ENCODE results near the gene MORC1. TPM values are rescaled to one million over a fixed set of nuclear protein-coding genes. Genes with fewer than 3 reads are reported as not detected.

Gene MORC1
- polyA plus RNA-seq, 10 donors = 0.08 TPM; not detected in 9

DNA sequence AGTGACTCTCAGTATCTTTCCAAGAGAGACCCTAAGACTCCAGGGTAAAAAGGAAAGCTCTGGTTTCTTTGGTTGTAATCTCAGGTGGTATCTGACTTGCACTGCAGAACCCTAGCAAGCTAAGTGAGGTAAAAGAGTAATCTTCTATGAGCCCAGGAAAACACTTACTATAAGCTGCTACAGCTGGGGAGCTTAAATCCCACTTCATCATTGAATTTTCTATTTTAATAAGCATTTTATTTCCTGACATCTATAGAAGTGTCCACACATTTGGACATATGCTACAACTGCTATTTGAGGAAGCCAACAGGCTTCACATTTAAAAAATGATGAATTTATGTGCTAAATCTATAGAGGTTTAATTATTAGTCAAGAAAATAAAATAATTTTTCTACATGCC lies 91.1 kb downstream of the MORC1 start:
- DNase-seq = no peak

- DNase-seq = no peak
These were observed 92.0 kb downstream of the MORC1 start for GRCh38 chr3:109025896-109026295.

DNA sequence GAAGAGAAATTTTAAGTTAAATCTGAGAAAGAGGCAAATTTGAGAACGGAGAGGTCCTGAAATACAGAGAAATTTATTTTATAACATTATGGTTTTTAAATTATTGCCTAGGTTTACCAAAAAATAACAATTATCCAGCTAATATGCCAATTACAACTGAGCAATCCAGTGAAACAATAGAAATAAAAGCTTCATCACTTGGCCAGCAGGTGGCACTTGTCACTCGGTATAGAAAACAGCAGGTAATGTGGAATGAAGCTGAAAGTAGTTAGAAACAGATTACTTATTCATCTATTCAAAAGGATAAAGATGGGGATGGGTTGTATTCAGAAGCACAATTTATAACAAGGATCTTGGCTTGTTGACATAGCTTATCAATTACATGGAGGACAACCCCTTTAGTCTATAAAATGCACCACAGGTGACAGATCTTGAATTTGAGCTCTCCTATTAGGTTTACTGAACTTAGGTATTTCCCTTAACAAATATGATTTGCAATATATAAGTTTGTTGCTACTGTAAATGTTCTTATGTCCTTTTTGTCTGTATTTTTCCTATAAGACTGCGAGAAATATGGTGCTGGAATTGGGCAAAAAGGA lies 94.2 kb downstream of the MORC1 start:
- DNase-seq = peak; percentile 27 to 51 (median 40)

DNA sequence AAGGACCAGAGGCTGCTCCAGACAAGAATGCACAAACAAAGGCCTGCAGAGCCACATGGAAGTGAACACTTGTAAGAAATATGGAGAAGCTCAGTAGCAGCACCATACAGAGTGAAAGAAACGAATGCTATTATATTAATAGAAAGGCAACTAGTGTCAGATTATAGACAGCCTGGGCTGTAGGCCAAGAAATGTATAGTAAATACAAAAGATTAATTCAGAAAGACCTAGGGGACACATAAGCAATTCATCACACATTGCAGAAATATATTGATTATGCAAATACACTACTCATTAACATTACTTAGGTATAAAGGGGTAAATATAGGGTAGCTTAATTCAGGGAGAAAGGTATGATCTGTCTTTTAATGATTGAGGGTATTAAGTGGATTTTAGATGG lies 94.8 kb downstream of the MORC1 start:
- DNase-seq = no peak

- no peak for DNase-seq
These were observed 96.4 kb downstream of the MORC1 start for GRCh38 chr3:109021556-109021955.

GRCh38 chr3:109018828-109019227 lies 99.1 kb downstream of the MORC1 start:
- no peak for DNase-seq

DNA sequence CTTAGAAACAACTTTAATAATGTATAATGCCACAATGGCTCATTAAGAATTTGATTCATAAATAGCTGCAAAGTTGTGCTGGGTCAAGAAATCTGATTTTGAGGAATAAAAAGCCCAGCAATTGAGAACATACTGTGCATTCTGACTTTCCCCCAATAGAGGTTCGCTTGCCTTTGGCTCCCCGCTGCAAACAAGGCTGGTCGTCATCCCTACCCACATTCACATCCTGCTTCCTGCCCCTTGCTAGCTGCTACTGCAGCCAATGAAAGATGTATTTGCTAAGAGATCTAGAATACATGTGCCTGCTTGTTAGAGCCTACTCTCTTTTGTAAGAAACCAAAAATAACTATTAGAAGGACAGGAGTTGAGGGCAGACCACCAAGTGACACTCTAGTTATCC lies 112.5 kb downstream of the MORC1 start:
- no peak for DNase-seq

- DNase-seq = no peak
These were observed 119.5 kb downstream of the MORC1 start for GRCh38 chr3:108998436-108998835.

GRCh38 chr3:108985844-108986243 lies 132.1 kb downstream of the MORC1 start:
- DNase-seq = no peak

- DNase-seq = no peak
These were observed 134.9 kb downstream of the MORC1 start for GRCh38 chr3:108983051-108983450.

DNA sequence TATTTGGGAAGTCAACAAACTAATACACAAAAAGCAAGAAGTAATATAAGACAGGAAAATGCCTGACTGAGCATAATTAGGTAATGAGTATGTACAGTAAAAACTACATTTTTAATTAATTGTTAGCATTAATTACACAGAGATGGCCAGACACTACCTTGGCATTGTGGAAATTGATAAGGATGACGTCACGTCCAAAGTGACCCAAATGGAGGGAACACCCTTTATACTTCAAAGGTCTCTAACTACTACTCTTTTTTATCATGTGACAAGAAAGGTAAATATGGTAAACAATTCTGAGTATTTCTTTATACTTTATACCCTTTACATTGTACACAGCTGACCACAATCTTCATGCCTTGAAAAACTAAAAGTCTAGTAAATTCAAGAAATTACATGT lies 141.9 kb downstream of the MORC1 start:
- DNase-seq = no peak

GRCh38 chr3:108973019-108973418 lies 144.9 kb downstream of the MORC1 start:
- no peak for DNase-seq

DNA sequence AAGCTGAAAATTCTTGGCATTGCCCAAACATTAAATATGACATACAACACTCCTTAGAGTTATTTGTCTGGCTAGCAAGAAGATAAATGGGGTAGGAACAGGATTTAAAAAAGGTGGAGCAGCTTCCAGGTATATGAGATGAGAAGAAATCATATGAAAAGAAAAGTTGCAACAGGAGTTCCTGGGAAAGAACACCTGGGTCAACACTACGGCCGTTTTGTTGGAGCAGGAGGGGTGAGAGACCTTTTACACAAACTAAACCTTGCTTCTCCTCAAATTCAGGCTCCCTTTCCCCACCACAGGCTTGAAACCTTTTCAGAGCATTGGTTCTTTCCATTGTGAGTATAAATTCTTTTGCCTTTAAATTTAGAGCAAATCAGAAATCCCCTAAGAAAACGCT lies 145.5 kb downstream of the MORC1 start:
- no peak for DNase-seq

DNA sequence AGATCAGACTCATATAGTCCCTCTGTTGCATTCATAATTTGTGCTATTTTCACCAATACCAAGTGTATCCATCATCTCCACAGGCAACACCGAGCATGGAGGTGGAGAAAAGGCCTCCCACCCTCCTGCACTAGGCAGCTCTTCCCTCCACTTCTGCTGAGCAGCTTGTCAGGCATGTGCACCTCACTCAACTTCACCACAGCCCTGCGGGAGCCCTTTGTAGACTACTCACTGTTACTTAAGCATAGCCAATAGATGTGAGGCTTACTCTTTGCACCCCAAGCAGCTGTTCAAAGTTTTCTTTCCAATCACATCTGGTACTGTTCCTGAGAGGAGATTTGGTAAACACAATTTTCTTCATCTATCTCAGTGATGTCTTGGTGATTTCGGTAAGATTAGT lies 147.4 kb downstream of the MORC1 start:
- DNase-seq = no peak

GRCh38 chr3:108966773-108967172 lies 151.2 kb downstream of the MORC1 start:
- no peak for DNase-seq

DNA sequence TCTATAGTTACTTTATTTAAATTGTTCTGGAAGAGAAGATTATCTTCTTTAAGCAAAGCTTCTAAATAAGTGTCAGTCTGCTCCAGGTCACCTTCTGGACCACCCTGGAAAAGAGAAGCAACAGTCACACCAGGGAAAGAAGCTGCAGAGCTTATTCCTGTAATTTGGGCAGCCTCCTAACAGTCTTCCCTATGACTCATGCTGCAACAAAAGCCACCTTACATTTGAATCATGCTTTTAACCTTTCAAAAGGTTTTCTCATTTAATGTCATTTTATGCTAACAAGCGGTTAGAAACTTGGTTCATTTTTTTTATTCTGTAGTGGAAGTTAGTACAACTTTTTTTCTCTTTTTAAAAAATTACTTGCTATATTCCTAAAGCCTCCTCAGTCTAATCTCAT lies 158.9 kb downstream of the MORC1 start:
- no peak for DNase-seq

DNA sequence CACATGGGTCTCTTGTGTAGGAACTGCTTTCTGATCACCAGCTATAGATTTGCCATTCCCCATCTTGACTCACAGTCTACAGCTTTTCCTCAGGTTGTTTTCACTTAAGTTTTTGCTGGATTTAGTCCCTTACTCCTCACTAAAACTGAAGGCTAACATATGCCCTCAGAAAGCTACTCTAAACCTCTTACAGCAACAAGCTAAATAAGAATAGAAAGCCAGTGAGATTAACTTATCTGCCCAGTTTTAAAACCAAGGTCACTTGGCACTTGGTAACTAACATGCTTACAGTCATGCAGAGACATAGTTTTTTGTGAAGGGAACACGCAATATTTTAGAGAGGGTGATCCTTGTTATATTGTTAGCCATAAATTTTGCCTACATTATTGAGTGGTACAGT lies 164.2 kb downstream of the MORC1 start, which contains the start of gene GUCA1C:
Gene GUCA1C, minus strand, starts transcription at position 180 of the 400 bp plus-strand sequence. Its CDS starts 117 bp downstream, at position 63.
- DNase-seq = no peak

DNA sequence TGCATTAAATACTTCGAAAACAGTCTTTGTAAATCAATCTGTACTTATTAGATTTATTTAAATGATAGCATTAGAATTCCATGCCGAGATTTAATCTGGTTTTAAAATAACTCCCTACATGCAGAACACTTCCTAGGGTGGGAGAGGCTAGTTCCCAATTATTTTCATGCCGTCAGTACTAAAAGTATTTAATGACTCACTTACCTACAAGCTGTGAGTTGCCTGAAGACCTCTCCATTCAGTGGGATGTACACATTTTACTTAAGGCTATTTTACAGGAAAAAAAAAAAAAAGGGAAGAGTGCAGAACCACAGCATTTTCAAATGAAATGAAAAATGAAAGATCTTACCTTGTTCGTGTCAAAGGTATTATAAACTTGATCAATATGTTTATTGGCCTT lies 164.7 kb downstream of the MORC1 start:
- no peak for DNase-seq

GRCh38 chr3:108951820-108952501 lies 166.0 kb downstream of the MORC1 start:
- DNase-seq = no peak

GRCh38 chr3:108947855-108948254 lies 170.1 kb downstream of the MORC1 start:
- no peak for DNase-seq

- DNase-seq = peak in 1 of 3 donors; percentile 29
These were observed 171.3 kb downstream of the MORC1 start for GRCh38 chr3:108946292-108947285.

- no peak for DNase-seq
These were observed 177.2 kb downstream of the MORC1 start for GRCh38 chr3:108940568-108941263.
